ENCODE results near the gene RPS6KA2. TPM values are rescaled to one million over a fixed set of nuclear protein-coding genes. Genes with fewer than 3 reads are reported as not detected.

The RPS6KA2 gene
- total and polyA plus RNA-seq, 2 donors (not counting 3 experiments of a cell fraction or from before 2014, with no cell fraction given) = 54.5 to 75.8 TPM

- no peaks in the 10 kb centered on the region for H3K9me1 ChIP-seq (replicated peaks; ENCODE audit: control insufficient read depth, extremely low read depth, insufficient read depth, low read length)
- TF ChIP-seq MYC (IDR thresholded peaks at IDR 0.05; ENCODE audit: low read depth, low read length) (no peak), POLR2AphosphoS5 (IDR thresholded peaks at IDR 0.05; ENCODE audit: insufficient read depth, low read depth, low read length) (no peak), GATA2 (IDR thresholded peaks at IDR 0.05; ENCODE audit: insufficient read depth, insufficient read length, low read depth, low read length) (no peak)
- no peak for FAIRE-seq
- H3K9me3 ChIP-seq (replicated peaks; ENCODE audit: control insufficient read depth, insufficient read depth, low read length) = no peaks in the 10 kb centered on the region
- H3K27me3 ChIP-seq (ENCODE audit: control insufficient read depth in 2 of 2, insufficient read depth in 2 of 2, low read length in 2 of 2) = peaks cover 4 to 13% of the 10 kb centered on the region in 2 experiments
- ChIA-PET POLR2A (no interaction called here), CTCF (interaction anchor here (1.1 to 1.4 kb wide), 3 partner anchors 10 to 119 kb away, joined by 3 to 5 read pairs (median 3); no protein-coding TSS in a partner anchor)
- no peak overlapping the region for H3K4me2 ChIP-seq (ENCODE audit: insufficient read depth, low read length)
- H2AFZ ChIP-seq (ENCODE audit: low read depth, low read length) = no peak overlapping the region
- no peak overlapping the region for H3K4me3 ChIP-seq (replicated peaks in 1 of 3; ENCODE audit: insufficient read depth in 1 of 3, low read depth in 1 of 3, low read length in 3 of 3)
- no peaks in the 10 kb centered on the region for H3K36me3 ChIP-seq (ENCODE audit: control insufficient read depth in 2 of 2, extremely low read depth in 1 of 2, insufficient read depth in 2 of 2, low read length in 2 of 2)
- no peak for DNase-seq (ENCODE audit: low read depth, low spot score)
- no peaks in the 10 kb centered on the region for H3K4me1 ChIP-seq (ENCODE audit: control insufficient read depth, extremely low read depth, insufficient read depth, low read length)
- H3K27ac ChIP-seq (ENCODE audit: insufficient read depth, low read depth, low read length) = no peak overlapping the region
- intact Hi-C loops (cut with micrococcal nuclease) = no loop called here
- dilution Hi-C loops (cut with MboI; ENCODE audit: extremely low pct_ligation_motif_present, low sequenced_read_pairs) = no loop called here
- H3K9ac ChIP-seq (replicated peaks; ENCODE audit: extremely low read depth, insufficient read depth, low read length) = no peak overlapping the region
- no peaks in the 10 kb centered on the region for H3K79me2 ChIP-seq (ENCODE audit: control insufficient read depth, insufficient read depth, low read length)
- no TSS peak for BruUV-seq (replicated peaks)
- no peaks in the 10 kb centered on the region for H4K20me1 ChIP-seq (replicated peaks; ENCODE audit: control insufficient read depth, extremely low read depth, insufficient read depth, low read length)
Observed at GRCh38 chr6:166395351-166395750, 231.7 kb downstream of the RPS6KA2 start.

GRCh38 chr6:166394036-166394892 is 232.8 kb downstream of the RPS6KA2 start:
- no peak for FAIRE-seq
- Histone ChIP-seq H3K9ac (replicated peaks; ENCODE audit: extremely low read depth, insufficient read depth, low read length) (no peak overlapping the region), H3K9me1 (replicated peaks; ENCODE audit: control insufficient read depth, extremely low read depth, insufficient read depth, low read length) (no peaks in the 10 kb centered on the region), H4K20me1 (replicated peaks; ENCODE audit: control insufficient read depth, extremely low read depth, insufficient read depth, low read length) (no peaks in the 10 kb centered on the region), H2AFZ (ENCODE audit: low read depth, low read length) (no peak overlapping the region), H3K4me1 (ENCODE audit: control insufficient read depth, extremely low read depth, insufficient read depth, low read length) (no peaks in the 10 kb centered on the region), H3K4me2 (ENCODE audit: insufficient read depth, low read length) (no peak overlapping the region), H3K79me2 (ENCODE audit: control insufficient read depth, insufficient read depth, low read length) (no peaks in the 10 kb centered on the region), H3K4me3 (replicated peaks in 1 of 3; ENCODE audit: insufficient read depth in 1 of 3, low read depth in 1 of 3, low read length in 3 of 3) (no peak overlapping the region), H3K36me3 (ENCODE audit: control insufficient read depth in 2 of 2, extremely low read depth in 1 of 2, insufficient read depth in 2 of 2, low read length in 2 of 2) (no peaks in the 10 kb centered on the region), H3K9me3 (replicated peaks; ENCODE audit: control insufficient read depth, insufficient read depth, low read length) (no peaks in the 10 kb centered on the region), H3K27ac (ENCODE audit: insufficient read depth, low read depth, low read length) (no peak overlapping the region), H3K27me3 (ENCODE audit: control insufficient read depth in 2 of 2, insufficient read depth in 2 of 2, low read length in 2 of 2) (peaks cover 4 to 13% of the 10 kb centered on the region in 2 experiments)
- ChIA-PET POLR2A (no interaction called here), CTCF (interaction anchor here (1.0 to 1.1 kb wide), 3 partner anchors 81 to 118 kb away, joined by 3 to 5 read pairs (median 5); no protein-coding TSS in a partner anchor)
- no peak for TF ChIP-seq GATA2 (IDR thresholded peaks at IDR 0.05; ENCODE audit: insufficient read depth, insufficient read length, low read depth, low read length)
- no peak for TF ChIP-seq CTCF (IDR thresholded peaks at IDR 0.05; ENCODE audit: extremely low read depth in 1 of 2, insufficient read depth in 1 of 2, low read depth in 1 of 2, low read length in 2 of 2)
- no peak for TF ChIP-seq POLR2A (IDR thresholded peaks at IDR 0.05; ENCODE audit: low read depth, low read length)
- TF ChIP-seq JUN (IDR thresholded peaks at IDR 0.05; ENCODE audit: borderline replicate concordance, insufficient read depth, insufficient read length, low read depth) = no peak
- TF ChIP-seq EZH2 (IDR thresholded peaks at IDR 0.05; ENCODE audit: borderline replicate concordance, low read depth, low read length, severe bottlenecking) = no peak
- no peak for TF ChIP-seq MAX (IDR thresholded peaks at IDR 0.05; ENCODE audit: insufficient read depth, insufficient read length)
- no peak for TF ChIP-seq MYC (IDR thresholded peaks at IDR 0.05; ENCODE audit: low read depth, low read length)
- dilution Hi-C loops (cut with MboI; ENCODE audit: extremely low pct_ligation_motif_present, low sequenced_read_pairs) (no loop called here), intact Hi-C loops (cut with micrococcal nuclease) (no loop called here)
- BruUV-seq (replicated peaks) = no TSS peak
- DNase-seq (ENCODE audit: low read depth, low spot score) = no peak

Data from endothelial cell of umbilical vein (primary cell).